ENCODE results near the gene ARSG. TPM values are rescaled to one million over a fixed set of nuclear protein-coding genes. Genes with fewer than 3 reads are reported as not detected.
A peak's percentile ranks its signal among the peaks of the same experiment; 100 is the strongest.
"Not testable (repeated sequence)": the region's sequence is repeated elsewhere in the genome, so short reads cannot be mapped to it uniquely, and the experiment has no call there.

The ARSG gene
- total RNA-seq, 4 donors from 2014 or later: 2.2 to 5.5 (median 3.5) TPM

DNA sequence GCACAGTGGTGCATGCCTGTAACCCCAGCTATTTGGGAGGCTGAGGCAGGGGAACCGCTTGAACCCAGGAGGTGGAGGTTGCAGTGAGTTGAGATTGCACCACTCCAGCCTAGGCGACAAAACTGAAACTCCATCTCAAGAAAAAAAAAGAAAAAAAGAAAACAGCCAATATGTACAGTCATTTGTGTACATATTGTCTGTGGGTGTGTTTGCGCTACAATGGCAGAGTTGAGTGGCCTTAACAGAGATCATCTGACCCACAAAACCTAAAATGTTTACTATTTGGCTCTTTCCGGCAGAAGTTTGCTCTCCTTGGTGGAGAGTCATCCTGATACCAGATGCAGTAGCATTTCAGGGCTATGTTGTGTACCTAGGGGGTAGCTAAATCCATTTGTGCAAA, 57.9 kb downstream of the ARSG start:
- WGBS, 2 donors (ENCODE audit: low coverage in 1 of 2): 69 to 90% methylated on average over 3 to 4 of the region's 4 CpGs
- no peak overlapping the region for H3K4me3 ChIP-seq
- H3K36me3 ChIP-seq: peaks cover 0 to 15% of the 10 kb centered on the region in 2 donors
- no peak for ATAC-seq
- no peak for TF ChIP-seq EP300 (IDR thresholded peaks at IDR 0.05)
- no peak for TF ChIP-seq POLR2AphosphoS5 (IDR thresholded peaks at IDR 0.05)
- TF ChIP-seq POLR2A (IDR thresholded peaks at IDR 0.05): no peak
- no peak for TF ChIP-seq CTCF (IDR thresholded peaks at IDR 0.05)
- H3K9me3 ChIP-seq: no peaks in the 10 kb centered on the region
- H3K27ac ChIP-seq: no peak overlapping the region
- H3K27me3 ChIP-seq: no peaks in the 10 kb centered on the region
- no peaks in the 10 kb centered on the region for H3K4me1 ChIP-seq

DNA sequence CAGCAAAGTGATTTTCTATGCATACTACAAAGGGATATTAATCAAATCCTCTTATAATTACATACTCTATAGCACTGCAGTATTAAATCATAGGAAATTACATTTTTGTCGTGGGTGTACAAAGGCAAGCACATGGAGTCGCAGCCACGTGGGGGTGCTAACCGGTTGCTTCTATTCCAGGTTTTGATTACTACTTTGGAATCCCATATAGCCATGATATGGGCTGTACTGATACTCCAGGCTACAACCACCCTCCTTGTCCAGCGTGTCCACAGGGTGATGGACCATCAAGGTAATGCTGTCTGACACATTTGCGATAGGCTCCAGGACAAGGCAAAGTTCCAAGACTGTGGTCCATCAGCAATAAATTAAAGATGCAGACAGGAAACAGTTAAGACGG, 60.1 kb downstream of the ARSG start:
- 76 to 85% methylated on average over 6 to 7 of the region's 7 CpGs for WGBS, 2 donors (ENCODE audit: low coverage in 1 of 2)
- no peaks in the 10 kb centered on the region for H3K27me3 ChIP-seq
- H3K27ac ChIP-seq: no peak overlapping the region
- H3K4me1 ChIP-seq: no peaks in the 10 kb centered on the region
- no peak overlapping the region for H3K4me3 ChIP-seq
- no peak for ATAC-seq
- TF ChIP-seq EP300 (IDR thresholded peaks at IDR 0.05) (no peak), POLR2AphosphoS5 (IDR thresholded peaks at IDR 0.05) (no peak), POLR2A (IDR thresholded peaks at IDR 0.05) (no peak), CTCF (IDR thresholded peaks at IDR 0.05) (peak in 1 of 4 experiments; percentile 11)
- peaks cover 0 to 5% of the 10 kb centered on the region in 2 donors for H3K36me3 ChIP-seq
- H3K9me3 ChIP-seq: no peaks in the 10 kb centered on the region

GRCh38 chr17:68352041-68352440, 60.7 kb downstream of the ARSG start:
- Histone ChIP-seq H3K27ac (no peak overlapping the region), H3K9me3 (no peaks in the 10 kb centered on the region), H3K27me3 (no peaks in the 10 kb centered on the region), H3K4me3 (no peak overlapping the region), H3K36me3 (peaks cover 0 to 8% of the 10 kb centered on the region in 2 donors), H3K4me1 (no peaks in the 10 kb centered on the region)
- WGBS, 2 donors (ENCODE audit: low coverage in 1 of 2): 56 to 66% methylated on average over 2 to 3 of the region's 3 CpGs
- ATAC-seq: no peak
- TF ChIP-seq CTCF (IDR thresholded peaks at IDR 0.05) (no peak), POLR2AphosphoS5 (IDR thresholded peaks at IDR 0.05) (no peak), POLR2A (IDR thresholded peaks at IDR 0.05) (no peak), EP300 (IDR thresholded peaks at IDR 0.05) (no peak)

GRCh38 chr17:68352671-68353070, 61.4 kb downstream of the ARSG start:
- not testable (repeated sequence) for ATAC-seq, H3K4me3 ChIP-seq, H3K27me3 ChIP-seq, H3K4me1 ChIP-seq, H3K27ac ChIP-seq, H3K9me3 ChIP-seq
- peaks cover 0 to 14% of the 10 kb centered on the region in 2 donors for H3K36me3 ChIP-seq
- 86 to 98% methylated on average over 8 to 9 of the region's 9 CpGs for WGBS, 2 donors (ENCODE audit: low coverage in 1 of 2)

DNA sequence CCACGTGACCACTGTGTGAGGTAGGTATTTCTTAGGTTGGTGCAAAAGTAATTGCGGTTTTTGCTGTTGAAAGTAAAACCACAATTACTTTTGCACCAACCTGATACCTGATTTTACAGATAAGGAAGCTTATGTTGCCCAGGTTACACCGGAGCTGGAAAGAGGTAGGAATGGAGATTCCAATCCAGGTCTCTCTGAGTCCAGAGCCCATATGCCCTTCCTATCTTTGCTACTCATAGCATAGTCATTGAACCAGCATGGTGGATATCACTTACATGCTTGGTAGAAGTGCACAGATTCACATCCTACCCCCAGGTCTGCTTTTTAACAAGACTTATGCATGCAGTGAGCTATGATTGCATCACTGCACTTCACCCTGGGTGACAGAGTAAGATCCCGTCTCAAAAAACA, 61.8 kb downstream of the ARSG start:
- no peaks in the 10 kb centered on the region for H3K4me1 ChIP-seq
- no peak for TF ChIP-seq CTCF (IDR thresholded peaks at IDR 0.05)
- TF ChIP-seq POLR2AphosphoS5 (IDR thresholded peaks at IDR 0.05): no peak
- no peak for TF ChIP-seq EP300 (IDR thresholded peaks at IDR 0.05)
- TF ChIP-seq POLR2A (IDR thresholded peaks at IDR 0.05): no peak
- H3K27me3 ChIP-seq: no peaks in the 10 kb centered on the region
- H3K4me3 ChIP-seq: no peak overlapping the region
- no peak overlapping the region for H3K27ac ChIP-seq
- no peak for ATAC-seq
- no peaks in the 10 kb centered on the region for H3K9me3 ChIP-seq
- H3K36me3 ChIP-seq: peaks cover 0 to 14% of the 10 kb centered on the region in 2 donors
- 73 to 88% methylated on average over 3 to 4 of the region's 4 CpGs for WGBS, 2 donors (ENCODE audit: low coverage in 1 of 2)

DNA sequence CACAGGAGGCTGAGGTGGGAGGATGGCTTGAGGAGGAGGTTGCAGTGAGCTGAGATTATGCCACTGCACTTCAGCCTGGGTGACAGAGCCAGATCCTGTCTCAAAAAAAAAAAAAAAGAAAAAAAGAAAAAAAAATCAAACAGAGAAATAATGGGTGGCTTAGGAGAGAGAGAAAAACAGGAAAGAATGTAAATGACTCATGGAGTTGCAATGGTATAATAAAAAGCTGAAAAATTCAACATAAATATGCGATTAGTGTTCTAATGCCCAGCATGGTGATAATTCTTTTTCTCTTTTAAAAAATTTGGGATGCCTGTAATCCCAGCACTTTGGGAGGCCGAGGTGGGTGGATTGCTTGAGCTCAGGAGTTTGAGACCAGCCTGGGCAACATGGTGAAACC, 63.0 kb downstream of the ARSG start:
- not testable (repeated sequence) for H3K4me3 ChIP-seq, H3K27ac ChIP-seq, H3K4me1 ChIP-seq, ATAC-seq, H3K27me3 ChIP-seq, H3K9me3 ChIP-seq
- WGBS, 2 donors (ENCODE audit: low coverage in 1 of 2): 60 to 61% methylated on average over 2 of the region's 2 CpGs
- H3K36me3 ChIP-seq: peaks cover 0 to 14% of the 10 kb centered on the region in 2 donors

- not testable (repeated sequence) for H3K4me1 ChIP-seq, H3K9me3 ChIP-seq, H3K27me3 ChIP-seq, H3K4me3 ChIP-seq, H3K27ac ChIP-seq, ATAC-seq
- WGBS, 2 donors (ENCODE audit: low coverage in 1 of 2): 100% methylated on average over 3 of the region's 5 CpGs; no CpG with 5 or more reads in 1 of the 2 donors
- H3K36me3 ChIP-seq: peaks cover 0 to 14% of the 10 kb centered on the region in 2 donors
Measured at GRCh38 chr17:68355108-68355507, 63.8 kb downstream of the ARSG start.

All from gastroesophageal sphincter (tissue), 4 donors.